Activated CD8-positive, alpha-beta memory T cell treated with anti-CD3 and anti-CD28 coated beads, Interleukin-2, amount 10 ng/mL, durations not matched to agents 7 days and 5 days (primary cell): ENCODE measurements around the gene C17orf107. TPM values are rescaled to one million over a fixed set of nuclear protein-coding genes. Genes with fewer than 3 reads are reported as not detected.
A peak's percentile ranks its signal among the peaks of the same experiment; 100 is the strongest.
"Not testable (repeated sequence)": the region's sequence is repeated elsewhere in the genome, so short reads cannot be mapped to it uniquely, and the experiment has no call there.

Source experiments
- ATAC-seq: fragments of 150-1000 bp; cut with Tn5 transposase; one replicate; pipeline ENCODE4 v1.10.0; 2021; ENCODE audit warnings: moderate library complexity
- CTCF ChIA-PET: fragments of 350-600 bp; sonication (Branson Sonifier 250); formaldehyde crosslinking; loops from one replicate; lab custom pipeline; 2021; ENCODE audit warnings: antibody characterized with exemption; lab: Charles Lee
- DNase-seq: peaks from one replicate; pipeline ENCODE4 v3.0.0-alpha.2; 2020
- H3K27ac Mint-ChIP-seq: one replicate; pipeline ENCODE4 v1.8.0; 2021; ENCODE audit warnings: mild to moderate bottlenecking, mixed read lengths
- H3K27me3 Mint-ChIP-seq: one replicate; pipeline ENCODE4 v1.8.0; 2021; ENCODE audit warnings: mixed read lengths
- H3K36me3 Mint-ChIP-seq: one replicate; pipeline ENCODE4 v1.8.0; 2021; ENCODE audit warnings: mild to moderate bottlenecking, mixed read lengths
- H3K4me1 Mint-ChIP-seq: one replicate; pipeline ENCODE4 v1.8.0; 2021; ENCODE audit warnings: mixed read lengths
- H3K4me3 Mint-ChIP-seq: one replicate; pipeline ENCODE4 v1.8.0; 2021; ENCODE audit warnings: mild to moderate bottlenecking, moderate library complexity, mixed read lengths
- H3K9me3 Mint-ChIP-seq: one replicate; pipeline ENCODE4 v1.8.0; 2022; ENCODE audit warnings: low read depth, mixed read lengths
- total RNA-seq, 2 experiments: library from RNA; stranded (reverse); gene quantifications; one replicate each; pipeline ENCODE4 v1.2.3, GENCODE V29; 2021

The C17orf107 gene
- total RNA-seq, 2 experiments from 2014 or later, result 0.98 to 1.2 TPM

DNA sequence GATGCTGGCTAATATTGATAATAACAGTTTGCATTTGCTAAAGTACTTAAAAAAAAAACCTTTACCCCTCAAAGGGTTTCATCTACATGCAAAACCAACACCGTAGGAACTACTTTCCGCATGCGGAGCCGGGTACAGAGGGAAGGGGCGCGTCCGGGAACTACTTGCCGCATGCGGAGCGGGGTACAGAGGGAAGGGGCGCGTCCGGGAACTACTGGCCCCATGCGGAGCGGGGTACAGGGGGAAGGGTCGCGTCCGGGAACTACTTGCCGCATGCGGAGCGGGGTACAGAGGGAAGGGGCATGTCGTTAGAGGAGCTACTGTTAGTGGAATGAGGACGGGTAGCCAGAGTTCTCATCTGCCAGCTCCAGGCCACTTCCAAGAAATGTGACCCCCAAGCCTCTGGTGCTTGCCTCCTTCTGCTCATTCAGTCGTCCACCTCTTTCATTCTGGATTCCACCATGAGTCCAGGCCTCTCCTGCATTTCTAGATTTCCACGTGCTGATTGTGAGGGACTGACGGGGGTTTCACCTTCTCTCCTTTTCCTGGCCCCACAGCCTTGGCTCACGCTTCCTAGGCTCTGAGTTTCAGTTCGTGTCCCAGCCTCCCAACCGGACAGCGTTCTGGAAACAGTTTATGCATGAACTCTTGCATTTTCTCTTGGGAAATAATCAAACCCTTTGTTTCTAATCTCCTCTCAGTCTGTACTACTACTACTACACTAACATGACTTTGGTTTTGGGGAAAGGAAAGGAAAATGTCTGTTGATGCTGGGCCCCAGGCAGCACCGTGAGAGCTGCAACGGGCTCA, 39.3 kb upstream of the C17orf107 start:
- Mint-ChIP-seq H3K27ac (no peak overlapping the region), H3K27me3 (no peaks in the 10 kb centered on the region), H3K4me1 (peaks cover 7% of the 10 kb centered on the region), H3K4me3 (no peak overlapping the region), H3K9me3 (no peaks in the 10 kb centered on the region), H3K36me3 (peaks cover 8% of the 10 kb centered on the region)
- DNase-seq (no peak), ATAC-seq (no peak)
- CTCF ChIA-PET, result no interaction called here

DNA sequence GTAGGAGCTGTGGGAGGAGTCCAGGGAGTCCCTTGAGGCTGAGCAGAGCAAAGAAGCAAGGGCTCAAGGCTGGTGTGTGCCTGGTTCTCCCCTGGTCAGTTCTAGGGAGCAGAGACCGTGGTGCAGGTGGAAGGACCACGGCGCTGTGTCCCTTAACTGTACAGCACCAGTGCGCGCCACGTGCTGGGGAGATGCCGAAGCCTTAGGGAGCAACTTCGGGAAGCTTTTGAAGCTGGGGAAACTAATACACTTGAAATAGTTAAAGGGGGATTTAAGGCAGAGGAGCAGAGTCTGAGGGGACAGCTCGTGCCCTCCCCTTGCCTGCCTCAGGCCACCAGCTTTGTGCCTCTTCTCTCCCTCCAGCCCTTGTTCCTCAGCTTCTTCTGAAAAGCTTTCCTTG, 38.7 kb upstream of the C17orf107 start:
- Mint-ChIP-seq H3K4me3 (no peak overlapping the region), H3K27me3 (no peaks in the 10 kb centered on the region), H3K36me3 (peaks cover 8% of the 10 kb centered on the region), H3K4me1 (peaks cover 7% of the 10 kb centered on the region), H3K9me3 (no peaks in the 10 kb centered on the region), H3K27ac (no peak overlapping the region)
- ATAC-seq, result no peak
- CTCF ChIA-PET, result interaction anchor here (1.1 kb wide), 1 partner anchor 20 kb away, joined by 5 read pairs; no protein-coding TSS in a partner anchor
- no peak for DNase-seq

DNA sequence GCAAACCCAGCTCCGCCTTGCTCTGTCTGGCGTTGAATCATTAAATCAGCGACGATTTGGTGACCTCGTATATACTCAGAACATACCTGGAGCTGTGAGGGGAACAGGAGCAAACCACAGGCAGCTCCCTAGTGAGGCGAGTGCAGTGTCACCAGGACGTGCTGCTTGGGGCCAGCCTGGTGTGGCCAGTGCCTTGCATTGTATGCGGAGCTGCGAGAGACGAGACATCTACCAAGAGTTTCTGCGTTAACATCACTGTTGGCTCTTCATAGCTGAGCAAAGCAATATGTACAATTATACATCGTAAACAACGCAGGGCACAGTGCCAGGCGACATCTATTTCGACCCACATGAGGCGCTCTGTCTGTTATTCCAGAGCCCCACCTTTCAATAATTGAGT, 38.3 kb upstream of the C17orf107 start:
- peaks cover 8% of the 10 kb centered on the region for H3K36me3 Mint-ChIP-seq
- DNase-seq (no peak), ATAC-seq (no peak)
- no peaks in the 10 kb centered on the region for H3K9me3 Mint-ChIP-seq
- peaks cover 7% of the 10 kb centered on the region for H3K4me1 Mint-ChIP-seq
- H3K27me3 Mint-ChIP-seq, result no peaks in the 10 kb centered on the region
- H3K4me3 Mint-ChIP-seq, result no peak overlapping the region
- CTCF ChIA-PET, result interaction anchor here (1.1 kb wide), 2 partner anchors 11 to 20 kb away, joined by 3 to 5 read pairs; no protein-coding TSS in a partner anchor
- H3K27ac Mint-ChIP-seq, result no peak overlapping the region

DNA sequence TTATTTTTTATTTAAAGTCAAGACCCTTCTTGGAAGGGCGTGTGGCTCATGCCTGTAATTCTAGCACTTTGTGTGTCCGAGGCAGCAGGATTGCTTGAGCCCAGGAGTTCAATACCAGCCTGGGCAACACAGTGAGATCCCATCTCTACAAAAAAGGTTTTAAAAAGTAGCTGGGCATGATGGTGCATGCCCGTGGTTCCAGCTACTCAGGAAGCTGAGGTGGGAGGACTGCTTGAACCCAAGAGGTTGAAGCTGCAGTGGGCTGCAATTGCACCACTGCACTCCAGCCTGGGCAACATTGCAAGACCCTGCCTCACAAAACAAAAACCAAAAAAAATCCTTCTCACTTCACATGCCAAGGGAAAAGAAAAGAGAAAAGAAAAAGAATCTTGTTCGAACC, 36.6 kb upstream of the C17orf107 start:
- DNase-seq, result no peak
- Mint-ChIP-seq H3K9me3 (no peaks in the 10 kb centered on the region), H3K27me3 (no peaks in the 10 kb centered on the region), H3K36me3 (peaks cover 4% of the 10 kb centered on the region), H3K4me3 (no peak overlapping the region), H3K27ac (no peak overlapping the region), H3K4me1 (peaks cover 5% of the 10 kb centered on the region)
- no peak for ATAC-seq
- CTCF ChIA-PET, result no interaction called here

- H3K27ac Mint-ChIP-seq, result peak overlapping the region; percentile 8
- CTCF ChIA-PET, result no interaction called here
- H3K9me3 Mint-ChIP-seq, result no peaks in the 10 kb centered on the region
- DNase-seq (no peak), ATAC-seq (no peak)
- H3K36me3 Mint-ChIP-seq, result peaks cover 4% of the 10 kb centered on the region
- H3K4me3 Mint-ChIP-seq, result no peak overlapping the region
- peaks cover 3% of the 10 kb centered on the region for H3K4me1 Mint-ChIP-seq
- no peaks in the 10 kb centered on the region for H3K27me3 Mint-ChIP-seq
These were observed 36.0 kb upstream of the C17orf107 start for GRCh38 chr17:4863321-4863720.

GRCh38 chr17:4867535-4867934, 31.8 kb upstream of the C17orf107 start:
- H3K9me3 Mint-ChIP-seq, result not testable (repeated sequence)
- CTCF ChIA-PET, result interaction anchor here (0.9 to 1.5 kb wide), 3 partner anchors 9 to 20 kb away, joined by 3 to 4 read pairs (median 4); no protein-coding TSS in a partner anchor

DNA sequence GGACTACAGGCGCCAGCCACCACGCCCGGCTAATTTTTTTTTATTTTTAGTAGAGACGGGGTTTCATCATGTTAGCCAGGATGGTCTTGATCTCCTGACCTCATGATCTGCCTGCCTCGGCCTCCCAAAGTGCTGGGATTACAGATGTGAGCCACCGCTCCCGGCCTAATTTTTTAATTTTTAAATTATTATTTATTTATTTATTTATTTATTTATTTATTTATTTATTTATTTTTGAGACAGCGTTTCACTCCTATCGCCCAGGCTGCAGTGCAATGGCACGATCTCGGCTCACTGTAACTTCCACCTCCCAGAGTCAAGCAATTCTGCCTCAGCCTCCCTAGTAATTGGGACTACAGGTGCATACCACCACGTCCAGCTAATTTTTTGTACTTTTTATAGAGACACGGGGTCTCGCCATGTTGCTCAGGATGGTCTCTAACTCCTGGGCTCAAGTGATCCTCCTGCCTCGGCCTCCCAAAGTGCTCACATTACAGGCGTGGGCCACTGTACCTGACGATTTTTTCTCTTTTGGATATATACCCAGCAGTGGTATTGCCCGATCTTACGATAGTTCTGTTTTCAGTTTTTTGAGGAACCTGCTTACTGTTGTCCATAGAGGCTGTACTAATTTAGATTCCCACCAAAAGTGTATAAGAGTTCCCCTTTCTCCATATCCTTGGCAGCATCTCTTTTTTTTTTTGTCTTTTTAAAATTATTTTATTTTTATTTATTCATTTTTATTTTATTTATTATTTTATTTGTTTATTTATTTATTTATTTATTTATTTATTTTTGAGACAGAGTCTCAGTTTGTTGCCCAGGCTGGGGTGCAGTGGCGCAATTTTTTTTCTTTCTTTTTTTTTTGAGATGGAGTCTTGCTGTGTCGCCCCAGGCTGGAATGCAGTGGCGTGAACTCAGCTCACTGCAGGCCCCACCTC, 30.0 kb upstream of the C17orf107 start:
- ATAC-seq, H3K36me3 Mint-ChIP-seq, H3K27me3 Mint-ChIP-seq, CTCF ChIA-PET, H3K4me1 Mint-ChIP-seq, H3K9me3 Mint-ChIP-seq, DNase-seq, H3K4me3 Mint-ChIP-seq, H3K27ac Mint-ChIP-seq: not testable (repeated sequence)

More at GRCh38 chr17:4867535-4867934, 31.8 kb upstream of the C17orf107 start:
- DNase-seq, H3K27ac Mint-ChIP-seq, H3K27me3 Mint-ChIP-seq, ATAC-seq, H3K4me3 Mint-ChIP-seq, H3K36me3 Mint-ChIP-seq, H3K4me1 Mint-ChIP-seq: not testable (repeated sequence)

DNA sequence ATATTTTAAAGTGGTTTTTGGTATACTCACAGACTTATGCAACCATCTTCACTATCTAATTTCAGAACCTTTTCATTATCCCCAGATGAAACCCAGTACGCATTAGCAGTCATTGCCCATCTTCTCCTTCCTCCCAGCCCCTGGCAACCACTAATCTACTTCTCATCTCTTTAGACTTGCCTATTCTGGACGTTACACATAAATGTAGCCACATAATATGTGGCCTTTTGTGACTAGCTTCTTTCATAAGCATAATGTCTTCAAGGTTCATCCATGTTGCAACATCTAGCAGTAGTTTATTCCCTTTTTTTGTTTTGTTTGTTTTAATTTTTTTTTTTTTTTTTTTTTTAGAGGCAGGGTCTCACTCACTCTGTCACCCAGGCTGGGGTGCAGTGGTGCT, 28.5 kb upstream of the C17orf107 start:
- peaks cover 6% of the 10 kb centered on the region for H3K36me3 Mint-ChIP-seq
- no peak overlapping the region for H3K27ac Mint-ChIP-seq
- CTCF ChIA-PET, result no interaction called here
- ATAC-seq (no peak), DNase-seq (no peak)
- no peak overlapping the region for H3K4me3 Mint-ChIP-seq
- H3K9me3 Mint-ChIP-seq, result no peaks in the 10 kb centered on the region
- H3K4me1 Mint-ChIP-seq, result peaks cover 2% of the 10 kb centered on the region
- no peaks in the 10 kb centered on the region for H3K27me3 Mint-ChIP-seq

DNA sequence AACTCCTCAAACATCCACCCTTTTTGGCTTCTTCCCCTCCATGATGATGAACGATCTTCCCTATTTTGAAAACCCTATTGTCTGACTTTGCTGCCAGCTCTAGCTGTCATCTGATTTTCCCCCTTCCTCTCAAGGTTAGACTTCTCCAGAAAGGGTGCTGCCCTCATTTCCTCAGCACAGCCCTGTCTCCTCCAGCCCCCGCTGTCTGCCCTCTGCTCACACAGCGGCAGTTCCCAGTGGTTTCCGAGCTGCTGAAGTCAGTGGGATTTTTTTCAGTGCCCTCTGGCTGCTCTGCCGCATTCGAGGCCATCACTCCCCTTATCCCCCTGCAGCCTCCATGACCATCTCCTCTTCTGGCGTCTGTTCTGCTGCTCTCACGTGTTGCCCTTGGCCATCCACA, 26.6 kb upstream of the C17orf107 start:
- no peaks in the 10 kb centered on the region for H3K9me3 Mint-ChIP-seq
- DNase-seq, result no peak
- H3K27me3 Mint-ChIP-seq, result no peaks in the 10 kb centered on the region
- no peak overlapping the region for H3K27ac Mint-ChIP-seq
- H3K4me3 Mint-ChIP-seq, result no peak overlapping the region
- H3K36me3 Mint-ChIP-seq, result peaks cover 6% of the 10 kb centered on the region
- CTCF ChIA-PET, result no interaction called here
- no peak for ATAC-seq
- H3K4me1 Mint-ChIP-seq, result peaks cover 2% of the 10 kb centered on the region

GRCh38 chr17:4877089-4877488, 22.2 kb upstream of the C17orf107 start:
- CTCF ChIA-PET, result no interaction called here
- no peak overlapping the region for H3K27ac Mint-ChIP-seq
- peaks cover 3% of the 10 kb centered on the region for H3K36me3 Mint-ChIP-seq
- no peaks in the 10 kb centered on the region for H3K4me1 Mint-ChIP-seq
- H3K4me3 Mint-ChIP-seq, result no peak overlapping the region
- ATAC-seq (no peak), DNase-seq (no peak)
- H3K9me3 Mint-ChIP-seq, result no peaks in the 10 kb centered on the region
- H3K27me3 Mint-ChIP-seq, result no peaks in the 10 kb centered on the region

DNA sequence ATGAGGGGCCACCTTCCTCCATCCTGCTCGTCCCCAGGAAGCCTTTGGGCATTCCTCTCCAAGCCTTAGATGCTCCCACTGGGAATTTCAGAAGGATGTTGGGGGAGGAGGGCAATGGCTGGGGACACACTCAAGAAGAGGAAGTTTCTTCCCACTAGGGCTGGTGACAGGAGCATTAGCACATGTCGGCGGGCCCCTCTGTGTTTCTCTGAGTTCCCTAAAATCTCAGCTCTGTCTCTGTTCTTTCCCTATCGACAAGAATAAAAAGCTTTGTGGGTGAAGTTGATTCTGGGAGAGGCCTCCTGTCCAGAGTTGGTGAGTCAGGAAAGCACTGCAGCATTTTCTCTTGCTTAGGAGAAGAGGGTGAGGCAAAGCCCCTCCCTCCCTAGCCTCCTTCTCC, 19.7 kb upstream of the C17orf107 start:
- DNase-seq, result no peak
- no peak overlapping the region for H3K4me3 Mint-ChIP-seq
- CTCF ChIA-PET, result interaction anchor here (1.5 kb wide), 1 partner anchor 10 kb away, joined by 3 read pairs; no protein-coding TSS in a partner anchor
- H3K27ac Mint-ChIP-seq, result no peak overlapping the region
- H3K4me1 Mint-ChIP-seq, result no peaks in the 10 kb centered on the region
- ATAC-seq, result no peak
- no peaks in the 10 kb centered on the region for H3K9me3 Mint-ChIP-seq
- H3K27me3 Mint-ChIP-seq, result no peaks in the 10 kb centered on the region
- H3K36me3 Mint-ChIP-seq, result peaks cover 1% of the 10 kb centered on the region

GRCh38 chr17:4880857-4881256, 18.5 kb upstream of the C17orf107 start:
- Mint-ChIP-seq H3K27ac (no peak overlapping the region), H3K4me1 (no peaks in the 10 kb centered on the region), H3K4me3 (no peak overlapping the region), H3K36me3 (peaks cover 3% of the 10 kb centered on the region), H3K27me3 (no peaks in the 10 kb centered on the region), H3K9me3 (no peaks in the 10 kb centered on the region)
- DNase-seq (no peak), ATAC-seq (no peak)
- CTCF ChIA-PET, result interaction anchor here (1.0 to 3.2 kb wide), 15 partner anchors 9 to 314 kb away, joined by 3 to 11 read pairs (median 3); partner anchors contain the start of genes ARRB2, C17orf107, MED11 and PLD2
